ENCODE data around the gene METTL8. TPM values are rescaled to one million over a fixed set of nuclear protein-coding genes. Genes with fewer than 3 reads are reported as not detected.
"Not testable (repeated sequence)": the region's sequence is repeated elsewhere in the genome, so short reads cannot be mapped to it uniquely, and the experiment has no call there.

METTL8 gene
- total and polyA plus RNA-seq, 11 donors, result 4.2 to 18.5 (median 9.0) TPM

DNA sequence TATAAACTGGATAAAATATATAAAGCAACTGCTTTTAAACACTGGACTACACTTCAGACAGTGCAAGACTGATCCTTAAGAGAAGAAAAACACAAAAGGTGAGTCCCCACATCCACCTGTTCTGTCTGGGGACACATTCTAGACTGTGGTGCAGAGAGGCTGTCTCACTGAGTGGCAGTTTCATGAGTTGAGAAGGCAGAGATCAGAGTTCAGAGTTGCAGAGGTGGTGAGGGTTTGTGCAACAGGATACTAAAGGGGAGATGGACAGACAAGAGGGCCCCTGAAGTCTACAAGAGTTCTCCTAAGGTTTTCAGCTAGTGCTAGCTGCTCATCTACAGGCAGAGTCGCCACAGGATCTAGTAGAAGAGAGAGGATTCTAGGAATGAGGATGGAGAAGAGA lies 68.0 kb downstream of the METTL8 start:
- no peak for DNase-seq
- no peaks in the 10 kb centered on the region for H3K4me1 ChIP-seq
- no peak overlapping the region for H3K4me3 ChIP-seq
- intact Hi-C loops (cut with DNase I), result no loop called here
- peaks cover 0 to 26% (median 5%) of the 10 kb centered on the region in 12 donors for H3K9me3 ChIP-seq
- TF ChIP-seq POLR2A (IDR thresholded peaks at IDR 0.05), result no peak
- TF ChIP-seq, protein P1, sequence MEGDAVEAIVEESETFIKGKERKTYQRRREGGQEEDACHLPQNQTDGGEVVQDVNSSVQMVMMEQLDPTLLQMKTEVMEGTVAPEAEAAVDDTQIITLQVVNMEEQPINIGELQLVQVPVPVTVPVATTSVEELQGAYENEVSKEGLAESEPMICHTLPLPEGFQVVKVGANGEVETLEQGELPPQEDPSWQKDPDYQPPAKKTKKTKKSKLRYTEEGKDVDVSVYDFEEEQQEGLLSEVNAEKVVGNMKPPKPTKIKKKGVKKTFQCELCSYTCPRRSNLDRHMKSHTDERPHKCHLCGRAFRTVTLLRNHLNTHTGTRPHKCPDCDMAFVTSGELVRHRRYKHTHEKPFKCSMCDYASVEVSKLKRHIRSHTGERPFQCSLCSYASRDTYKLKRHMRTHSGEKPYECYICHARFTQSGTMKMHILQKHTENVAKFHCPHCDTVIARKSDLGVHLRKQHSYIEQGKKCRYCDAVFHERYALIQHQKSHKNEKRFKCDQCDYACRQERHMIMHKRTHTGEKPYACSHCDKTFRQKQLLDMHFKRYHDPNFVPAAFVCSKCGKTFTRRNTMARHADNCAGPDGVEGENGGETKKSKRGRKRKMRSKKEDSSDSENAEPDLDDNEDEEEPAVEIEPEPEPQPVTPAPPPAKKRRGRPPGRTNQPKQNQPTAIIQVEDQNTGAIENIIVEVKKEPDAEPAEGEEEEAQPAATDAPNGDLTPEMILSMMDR (IDR thresholded peaks at IDR 0.05), result no peak
- peaks cover 0 to 4% (median 0%) of the 10 kb centered on the region in 9 donors for H3K36me3 ChIP-seq
- WGBS, 4 donors, result 47 to 100% (median 94%) methylated on average over 1 of the region's 1 CpG
- H3K27me3 ChIP-seq, result no peaks in the 10 kb centered on the region
- no peak for ATAC-seq
- H3K27ac ChIP-seq, result no peak overlapping the region

DNA sequence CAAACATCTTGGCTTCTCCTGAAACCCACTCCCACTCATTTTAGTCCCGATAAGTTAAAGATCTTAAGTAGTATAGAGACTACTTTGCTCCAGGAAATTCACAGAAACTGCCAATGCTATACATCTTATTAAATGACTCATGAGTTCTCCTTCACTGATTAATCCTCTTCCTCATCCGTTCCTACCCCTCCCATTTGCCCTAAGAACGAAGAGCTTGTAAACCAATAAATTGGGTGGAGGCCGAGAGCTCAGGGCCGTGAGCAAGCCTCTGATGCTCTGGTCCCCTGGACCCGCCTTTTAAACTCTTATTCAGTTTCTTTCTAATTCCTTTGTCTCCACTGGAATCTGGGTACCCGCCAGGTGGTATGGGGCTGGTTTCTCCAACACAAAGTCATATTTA lies 68.6 kb downstream of the METTL8 start:
- DNase-seq (no peak), ATAC-seq (no peak)
- WGBS, 4 donors, result 91 to 95% (median 92%) methylated on average over 7 of the region's 7 CpGs
- Histone ChIP-seq H3K36me3 (peaks cover 0 to 5% (median 0%) of the 10 kb centered on the region in 9 donors), H3K4me3 (no peak overlapping the region), H3K4me1 (no peaks in the 10 kb centered on the region), H3K9me3 (peaks cover 0 to 26% (median 5%) of the 10 kb centered on the region in 12 donors), H3K27me3 (no peaks in the 10 kb centered on the region), H3K27ac (no peak overlapping the region)
- intact Hi-C loops (cut with DNase I), result no loop called here
- no peak for TF ChIP-seq POLR2A (IDR thresholded peaks at IDR 0.05)
- TF ChIP-seq, protein P1 (IDR thresholded peaks at IDR 0.05), result no peak

DNA sequence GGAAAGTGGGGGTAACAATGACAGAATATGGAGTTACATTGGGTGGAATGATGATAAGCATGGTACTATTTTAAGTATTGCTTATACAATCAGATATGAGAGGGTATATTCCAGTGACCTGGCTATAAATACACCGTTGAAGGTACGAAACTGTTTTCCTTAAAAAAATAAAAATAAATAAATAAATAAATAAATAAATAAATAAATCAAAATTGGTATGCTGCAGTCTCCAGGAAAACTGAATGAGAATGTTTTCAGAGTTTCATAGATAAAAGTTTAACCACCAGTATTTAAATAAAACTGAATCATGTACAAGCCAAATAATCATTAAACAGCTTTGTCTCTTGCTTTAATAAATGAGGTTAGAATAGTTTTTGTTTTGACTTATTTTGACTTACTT lies 71.4 kb downstream of the METTL8 start:
- intact Hi-C loops (cut with DNase I), result no loop called here
- H3K27me3 ChIP-seq, result no peaks in the 10 kb centered on the region
- H3K9me3 ChIP-seq, result peaks cover 0 to 18% (median 5%) of the 10 kb centered on the region in 12 donors
- H3K4me1 ChIP-seq, result no peaks in the 10 kb centered on the region
- no peak for ATAC-seq
- H3K36me3 ChIP-seq, result peaks cover 0 to 16% (median 0%) of the 10 kb centered on the region in 9 donors
- 69 to 80% (median 74%) methylated on average over 2 of the region's 2 CpGs for WGBS, 4 donors
- no peak for DNase-seq
- H3K4me3 ChIP-seq, result no peak overlapping the region
- no peak overlapping the region for H3K27ac ChIP-seq
- TF ChIP-seq, protein P1 (IDR thresholded peaks at IDR 0.05), result no peak
- no peak for TF ChIP-seq POLR2A (IDR thresholded peaks at IDR 0.05)

DNA sequence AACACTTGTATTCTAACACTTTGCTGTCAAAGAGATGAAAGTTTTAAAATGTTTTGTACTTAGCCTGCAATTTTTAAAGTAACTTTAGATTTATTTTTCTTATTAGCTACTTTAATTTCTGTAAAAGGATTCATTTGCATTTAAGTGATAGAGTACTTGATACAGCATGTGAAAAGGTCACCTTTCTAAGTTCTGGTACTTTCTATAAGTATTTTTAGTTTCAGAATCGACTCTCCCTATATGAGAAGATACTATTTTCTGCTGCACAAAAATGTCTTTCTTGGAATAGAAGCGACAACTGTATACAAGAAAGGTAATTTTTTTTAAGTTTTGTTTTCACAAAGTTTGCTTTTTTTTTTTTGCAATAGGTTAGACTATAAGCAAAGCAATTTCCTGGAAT lies 72.9 kb downstream of the METTL8 start:
- intact Hi-C loops (cut with DNase I), result no loop called here
- no peaks in the 10 kb centered on the region for H3K4me1 ChIP-seq
- no peak overlapping the region for H3K27ac ChIP-seq
- peaks cover 0 to 4% (median 0%) of the 10 kb centered on the region in 12 donors for H3K9me3 ChIP-seq
- no peaks in the 10 kb centered on the region for H3K27me3 ChIP-seq
- 83 to 91% (median 88%) methylated on average over 2 of the region's 2 CpGs for WGBS, 4 donors
- no peak overlapping the region for H3K4me3 ChIP-seq
- ATAC-seq, result no peak
- DNase-seq, result no peak
- TF ChIP-seq, protein P1 (IDR thresholded peaks at IDR 0.05), result no peak
- no peak for TF ChIP-seq POLR2A (IDR thresholded peaks at IDR 0.05)
- H3K36me3 ChIP-seq, result peaks cover 0 to 14% (median 0%) of the 10 kb centered on the region in 9 donors

DNA sequence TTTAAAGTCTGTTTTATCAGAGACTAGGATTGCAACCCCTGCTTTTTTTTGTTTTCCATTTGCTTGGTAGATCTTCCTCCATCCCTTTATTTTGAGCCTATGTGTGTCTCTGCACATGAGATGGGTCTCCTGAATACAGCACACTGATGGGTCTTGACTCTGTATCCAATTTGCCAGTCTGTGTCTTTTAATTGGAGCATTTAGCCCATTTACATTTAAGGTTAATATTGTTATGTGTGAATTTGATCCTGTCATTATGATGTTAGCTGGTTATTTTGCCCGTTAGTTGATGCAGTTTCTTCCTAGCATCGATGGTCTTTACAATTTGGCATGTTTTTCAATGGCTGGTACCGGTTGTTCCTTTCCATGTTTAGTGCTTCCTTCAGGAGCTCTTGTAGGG lies 80.0 kb downstream of the METTL8 start:
- WGBS, 4 donors, result 96 to 100% (median 98%) methylated on average over 3 of the region's 3 CpGs
- ATAC-seq; H3K27me3 ChIP-seq; H3K27ac ChIP-seq; H3K36me3 ChIP-seq; H3K4me3 ChIP-seq; intact Hi-C loops (cut with DNase I); DNase-seq; H3K4me1 ChIP-seq: not testable (repeated sequence)
- H3K9me3 ChIP-seq, result peaks cover 0 to 13% (median 0%) of the 10 kb centered on the region in 12 donors
